ENCODE data around the gene RNU5D-1.
A peak's percentile ranks its signal among the peaks of the same experiment; 100 is the strongest.
"Not testable (repeated sequence)": the region's sequence is repeated elsewhere in the genome, so short reads cannot be mapped to it uniquely, and the experiment has no call there.

Gene RNU5D-1

GRCh38 chr1:44730741-44731512, at the start of gene RNU5D-1:
Gene RNU5D-1, minus strand, starts transcription at chr1:44731170.
- DNase-seq: peak; percentile 97

- DNase-seq: no peak
Measured at GRCh38 chr1:44780583-44781121, 49.7 kb upstream of the RNU5D-1 start.

GRCh38 chr1:44778705-44779576, 48.0 kb upstream of the RNU5D-1 start:
- DNase-seq: no peak

GRCh38 chr1:44777969-44778635, 47.1 kb upstream of the RNU5D-1 start:
- no peak for DNase-seq

- DNase-seq: no peak
Measured at GRCh38 chr1:44777547-44777946, 46.6 kb upstream of the RNU5D-1 start.

GRCh38 chr1:44776730-44777068, 45.7 kb upstream of the RNU5D-1 start:
- DNase-seq: no peak

- DNase-seq: peak; percentile 68
Measured at GRCh38 chr1:44775930-44776729, 45.2 kb upstream of the RNU5D-1 start.

- DNase-seq: peak; percentile 91
Measured at GRCh38 chr1:44775078-44775929, 44.3 kb upstream of the RNU5D-1 start, which contains the start of gene RPS8. Gene RPS8, plus strand, starts transcription at chr1:44775540. Its CDS starts 57 bp downstream, at chr1:44775597.

GRCh38 chr1:44766421-44766820, 35.5 kb upstream of the RNU5D-1 start:
- DNase-seq: not testable (repeated sequence)

- DNase-seq: no peak
Measured at GRCh38 chr1:44760876-44761275, 29.9 kb upstream of the RNU5D-1 start.

- no peak for DNase-seq
Measured at GRCh38 chr1:44759077-44759476, 28.1 kb upstream of the RNU5D-1 start.

- DNase-seq: no peak
Measured at GRCh38 chr1:44757420-44757819, 26.4 kb upstream of the RNU5D-1 start.

- no peak for DNase-seq
Measured at GRCh38 chr1:44747878-44748277, 16.9 kb upstream of the RNU5D-1 start.

- no peak for DNase-seq
Measured at GRCh38 chr1:44743211-44743610, 12.2 kb upstream of the RNU5D-1 start.

- DNase-seq: no peak
Measured at GRCh38 chr1:44740179-44740617, 9.2 kb upstream of the RNU5D-1 start.

GRCh38 chr1:44739307-44740178, 8.6 kb upstream of the RNU5D-1 start, which contains the start of gene KIF2C:
Gene KIF2C, plus strand, starts transcription at chr1:44739837. Its CDS starts 96 bp downstream, at chr1:44739933.
- DNase-seq: peak; percentile 96

- not testable (repeated sequence) for DNase-seq
Measured at GRCh38 chr1:44738953-44739306, 8.0 kb upstream of the RNU5D-1 start.

GRCh38 chr1:44735992-44736391, 5.0 kb upstream of the RNU5D-1 start:
- no peak for DNase-seq

GRCh38 chr1:44733784-44734183, 2.8 kb upstream of the RNU5D-1 start:
- DNase-seq: no peak

- DNase-seq: no peak
Measured at GRCh38 chr1:44733365-44733764, 2.4 kb upstream of the RNU5D-1 start.
